Hematopoietic multipotent progenitor cell treated with erythropoietin and hydrocortisone succinate and interleukin-3 and kit ligand, for 6 days (in vitro differentiated cells): ENCODE measurements around the gene STAT6.
"Not testable (repeated sequence)": the region's sequence is repeated elsewhere in the genome, so short reads cannot be mapped to it uniquely, and the experiment has no call there.

Source experiments
- DNase-seq: peaks from one replicate; pipeline ENCODE4 v3.0.0-alpha.2; 2015

The STAT6 gene

DNA sequence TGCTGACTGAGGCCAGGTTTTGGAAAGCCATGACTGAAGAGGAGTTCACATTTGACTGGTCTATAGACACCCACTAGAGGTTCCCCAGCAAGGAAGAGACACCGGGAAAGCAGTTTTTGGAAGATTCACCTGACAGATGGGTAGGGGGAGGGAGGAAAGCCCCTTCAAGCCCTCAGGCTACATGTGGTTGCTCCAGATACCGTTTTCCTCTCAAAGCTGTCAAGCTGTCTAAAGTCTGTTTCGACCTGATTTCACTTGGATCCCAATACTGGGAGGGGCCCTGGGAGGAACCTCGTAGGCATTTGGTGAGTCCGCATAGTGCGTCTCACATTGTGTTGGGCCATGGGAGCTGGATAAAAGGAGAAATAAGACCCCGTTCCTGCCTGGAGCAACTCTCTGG is 15.4 kb upstream of the STAT6 start:
- DNase-seq, result peak; percentile 41

DNA sequence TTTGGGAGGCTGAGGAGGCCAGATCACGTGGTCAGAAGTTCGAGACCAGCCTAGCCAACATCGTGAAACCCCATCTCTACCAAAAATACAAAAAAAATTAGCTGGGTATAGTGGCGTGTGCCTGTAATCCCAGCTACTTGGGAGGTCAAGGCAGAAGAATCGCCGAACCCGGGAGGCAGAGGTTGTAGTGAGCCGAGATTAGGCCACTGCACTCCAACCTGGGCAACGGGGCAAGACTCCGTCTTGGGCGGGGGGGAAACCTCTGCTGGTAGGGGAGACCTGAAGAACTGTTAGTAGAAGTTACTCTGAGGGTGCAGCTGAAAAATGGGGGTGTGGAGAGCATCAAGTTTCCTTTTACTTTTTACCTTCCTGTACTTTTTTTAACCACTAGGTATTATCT is 14.9 kb upstream of the STAT6 start:
- no peak for DNase-seq

DNA sequence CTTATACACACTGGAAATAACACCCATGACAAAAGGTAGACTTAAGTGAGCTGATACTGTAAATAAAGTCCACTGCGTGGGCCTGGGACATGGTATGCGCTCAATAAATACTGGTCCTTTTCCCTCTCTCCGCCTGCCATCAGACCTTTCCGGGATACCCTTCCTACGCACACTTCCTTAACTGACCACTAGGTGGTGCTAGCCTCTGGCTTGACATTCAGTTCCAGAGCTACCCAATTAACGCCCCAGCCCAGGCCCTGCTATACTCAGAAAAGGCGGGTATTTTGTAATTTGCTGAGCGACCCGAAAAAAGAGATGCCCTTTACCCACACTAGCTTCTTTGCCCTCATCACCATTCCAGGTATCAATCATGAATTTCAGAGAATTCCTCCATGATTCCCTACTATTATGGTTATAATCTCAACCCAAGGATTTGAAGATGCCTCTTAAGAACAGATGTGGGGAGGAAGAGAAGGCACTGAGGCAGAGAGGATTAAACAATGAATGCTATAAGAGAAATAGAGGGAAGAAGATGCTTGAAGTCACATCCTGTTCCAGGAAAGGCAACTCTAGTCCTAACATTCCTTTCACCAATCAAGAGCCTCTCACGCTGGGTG is 13.2 kb upstream of the STAT6 start:
- DNase-seq, result peak; percentile 90

GRCh38 chr12:57123813-57124212 is 12.7 kb upstream of the STAT6 start:
- DNase-seq, result no peak

DNA sequence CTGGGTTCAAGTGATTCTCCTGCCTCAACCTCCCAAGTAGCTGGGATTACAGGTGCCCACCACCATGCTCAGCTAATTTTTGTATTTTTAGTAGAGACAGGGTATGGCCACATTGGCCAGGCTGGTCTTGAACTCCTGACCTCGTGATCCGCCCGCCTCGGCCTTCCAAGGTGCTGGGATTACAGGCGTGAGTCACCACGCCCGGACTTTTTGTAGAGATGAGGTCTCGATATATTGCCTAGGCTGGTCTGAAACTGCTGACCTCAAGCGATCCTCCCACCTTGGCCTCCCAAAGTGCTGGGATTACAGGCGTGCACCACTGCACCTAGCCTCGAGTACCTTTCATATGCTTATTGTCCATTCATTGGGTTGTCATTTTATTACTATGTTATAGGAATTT is 9.6 kb upstream of the STAT6 start:
- not testable (repeated sequence) for DNase-seq

- DNase-seq, result no peak
Observed at GRCh38 chr12:57119294-57120085, 8.3 kb upstream of the STAT6 start.

- DNase-seq, result no peak
Observed at GRCh38 chr12:57118711-57119271, 7.6 kb upstream of the STAT6 start.

DNA sequence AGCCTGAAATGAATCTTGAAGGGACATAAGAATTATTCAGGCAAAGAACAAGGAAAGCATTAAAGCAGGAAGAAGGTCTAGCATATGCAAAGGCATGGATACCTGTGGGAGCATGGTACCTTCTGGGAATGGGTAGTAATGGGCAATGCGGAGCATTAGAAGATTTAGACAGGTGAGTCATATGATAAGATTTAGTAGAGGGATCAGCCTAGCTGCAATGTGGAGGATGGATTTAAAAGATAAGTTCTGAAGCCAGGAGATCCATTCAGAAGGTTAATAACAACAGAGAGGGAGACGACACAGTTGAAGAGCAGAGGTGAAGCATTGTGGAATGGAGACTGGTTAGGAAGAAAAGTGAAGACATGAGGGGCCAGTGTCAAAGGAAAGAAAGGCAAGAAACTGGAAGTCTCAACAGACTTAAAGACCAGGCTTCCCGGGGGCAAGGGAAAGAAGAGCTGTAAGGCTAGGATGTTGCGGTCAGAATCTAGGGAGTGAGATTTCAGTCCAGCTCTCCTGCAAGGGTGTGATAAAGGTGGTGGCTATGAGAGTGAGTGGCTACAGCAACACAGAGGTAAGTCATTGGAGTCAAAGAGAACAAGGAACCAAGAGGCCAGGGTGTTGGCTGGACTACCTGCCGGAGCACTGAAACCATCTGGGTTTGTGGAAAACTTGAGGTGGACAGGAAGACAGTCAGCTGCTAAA is 5.6 kb upstream of the STAT6 start:
- no peak for DNase-seq

GRCh38 chr12:57112492-57113294 is 1.5 kb upstream of the STAT6 start:
- DNase-seq, result peak; percentile 92

- peak; percentile 92 for DNase-seq
Observed at GRCh38 chr12:57110104-57111030, 795 bp downstream of the STAT6 start.

GRCh38 chr12:57109207-57110103 is 1.7 kb downstream of the STAT6 start:
- DNase-seq, result no peak

DNA sequence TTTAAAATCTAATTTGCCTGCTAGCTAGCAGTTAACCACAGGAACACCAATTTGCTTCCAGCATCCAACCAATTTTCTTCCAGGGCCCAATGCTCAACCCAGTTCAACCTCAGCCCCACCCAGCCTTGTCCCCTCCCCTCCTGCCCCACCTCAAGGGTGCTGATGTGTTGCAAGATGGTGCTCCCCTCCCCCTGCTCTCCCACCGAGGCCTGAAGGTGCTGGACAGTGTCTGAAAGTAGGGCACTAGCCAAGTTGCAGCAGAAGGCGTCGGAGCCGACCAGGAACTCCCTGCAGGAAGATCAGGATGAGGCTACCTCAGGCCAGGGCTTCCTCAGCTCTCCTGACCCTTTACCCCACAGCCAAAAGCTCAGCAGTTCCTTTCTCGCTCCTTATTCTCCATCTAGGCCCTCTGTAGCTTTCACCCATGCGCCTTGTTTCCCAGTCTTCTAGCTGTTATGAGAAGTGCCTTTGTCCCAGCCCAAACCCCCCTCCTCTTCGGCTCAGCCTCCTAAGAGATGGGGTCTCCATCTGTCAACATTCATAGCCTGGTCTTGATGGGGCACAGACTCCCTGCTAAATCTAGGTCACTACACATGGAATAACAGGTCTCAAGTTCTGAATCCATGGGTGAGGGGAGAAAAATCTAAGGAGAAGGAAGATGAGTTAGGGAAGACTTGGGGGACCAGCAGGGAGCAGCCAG is 3.6 kb downstream of the STAT6 start:
- DNase-seq, result no peak

DNA sequence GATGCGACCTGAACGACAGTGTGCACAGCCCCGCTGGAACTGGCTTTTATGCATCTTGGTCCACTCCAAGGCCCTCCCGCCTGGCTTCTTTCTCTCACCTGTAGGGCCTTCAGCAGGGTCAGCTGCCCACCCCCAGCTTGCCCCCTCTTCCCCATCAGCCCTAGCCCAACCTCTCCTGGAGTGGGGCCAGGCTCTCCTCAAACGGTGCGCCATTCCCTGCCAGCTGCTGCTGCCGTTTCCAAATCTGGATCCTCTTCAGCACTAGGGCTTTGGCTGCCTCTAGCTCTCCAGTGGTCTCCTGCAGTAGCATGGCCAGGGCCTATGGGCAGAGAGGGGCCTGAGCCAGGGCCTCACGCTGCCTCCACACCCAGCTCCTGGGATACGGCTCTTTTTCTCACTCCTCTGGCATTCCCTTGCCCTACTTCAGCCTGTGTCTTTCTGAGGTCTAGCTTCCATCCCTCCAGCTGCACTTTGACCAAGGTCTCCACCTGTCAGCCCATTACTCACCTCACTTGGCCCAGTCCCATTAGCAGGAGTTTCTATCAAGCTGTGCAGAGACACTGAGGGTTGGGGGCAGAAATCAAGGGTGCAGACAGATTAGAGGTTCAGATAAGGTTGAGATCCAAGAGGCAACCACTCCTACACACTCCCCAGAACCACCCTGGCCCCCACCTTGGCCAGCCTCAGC is 5.0 kb downstream of the STAT6 start:
- DNase-seq, result no peak

DNA sequence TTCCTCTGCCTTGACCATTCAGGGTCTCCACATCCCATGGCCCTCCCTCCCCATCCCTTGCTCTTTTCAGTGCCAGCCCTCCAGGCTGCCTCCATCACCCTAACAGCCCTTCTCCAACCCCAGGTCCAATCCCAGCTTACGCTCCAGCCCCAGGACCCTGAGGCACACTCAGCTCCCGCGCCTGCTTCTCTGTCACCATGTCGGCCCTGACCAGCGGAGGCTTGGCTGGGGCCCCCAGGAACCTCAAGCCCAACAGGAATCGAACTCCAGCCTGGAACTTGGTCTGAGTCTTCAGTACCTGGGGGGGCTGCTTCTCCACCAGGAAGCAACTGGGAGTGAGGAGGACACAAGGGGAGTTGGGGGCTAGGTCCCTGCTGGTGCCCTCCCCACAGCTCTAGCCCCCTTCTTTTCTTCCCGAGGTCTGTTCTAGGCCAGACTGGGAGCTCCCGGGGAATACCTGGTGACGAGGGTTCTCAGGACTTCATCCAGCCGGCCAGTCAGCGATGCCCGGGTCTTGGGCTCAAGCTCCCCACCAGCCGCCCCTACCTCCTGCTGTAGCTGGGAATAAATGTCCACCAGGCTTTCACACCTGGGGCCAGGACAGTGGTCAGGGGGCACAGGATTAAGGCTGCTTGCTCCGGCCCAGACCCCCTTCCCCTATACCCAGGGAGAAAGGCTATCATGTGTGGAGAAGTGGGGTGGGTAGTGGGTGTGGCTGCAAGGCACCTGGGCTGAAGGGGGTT is 6.0 kb downstream of the STAT6 start:
- DNase-seq, result no peak

DNA sequence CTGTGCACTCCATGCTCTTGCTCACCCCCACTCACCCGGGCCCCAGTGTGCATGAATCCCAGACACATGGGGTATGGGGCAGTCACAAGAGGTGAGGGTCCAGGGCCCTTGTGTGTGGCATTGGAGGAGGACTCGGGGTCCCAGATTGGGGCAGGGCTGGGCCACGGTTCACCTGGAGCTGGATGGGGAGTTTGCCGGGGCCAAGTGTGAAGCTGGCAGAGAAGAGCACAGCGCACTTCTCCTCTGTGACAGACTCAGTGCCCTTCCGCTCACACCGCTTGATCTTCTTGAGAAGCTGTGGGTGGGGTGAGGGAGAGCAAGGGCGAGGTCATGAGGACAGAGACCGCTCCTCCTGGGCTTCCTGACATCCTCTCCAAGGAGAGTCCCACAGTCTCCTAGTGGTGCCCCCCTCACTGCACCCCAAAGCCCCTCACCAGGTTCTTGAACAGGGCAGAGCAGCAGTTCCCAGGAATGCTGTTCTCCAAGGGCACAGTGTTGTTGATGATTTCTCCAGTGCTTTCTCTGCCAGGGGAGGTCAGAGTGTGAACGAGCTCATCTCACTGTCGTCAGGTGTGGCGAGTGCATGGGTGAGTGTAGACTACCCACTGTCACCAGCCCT is 6.8 kb downstream of the STAT6 start:
- no peak for DNase-seq

DNA sequence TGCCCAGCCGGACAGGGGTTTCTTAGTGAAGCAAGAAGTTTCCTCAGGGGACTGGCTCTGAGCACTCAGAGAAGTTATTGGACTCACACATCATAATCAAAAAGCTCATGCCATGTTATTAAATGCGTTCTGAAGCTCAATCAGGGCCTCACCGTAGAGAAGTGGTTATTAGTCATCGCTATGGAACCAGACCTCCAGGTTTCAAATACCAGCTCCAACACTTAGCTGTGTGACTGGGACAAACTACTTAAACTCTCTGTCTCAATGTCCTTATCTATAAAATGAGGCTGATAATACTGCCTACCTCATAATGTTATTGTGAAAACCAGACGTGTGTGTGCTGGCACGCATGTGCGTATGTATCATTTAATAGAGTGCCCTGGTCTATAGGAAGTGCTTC is 7.3 kb downstream of the STAT6 start:
- DNase-seq, result no peak

GRCh38 chr12:57101892-57102695 is 9.1 kb downstream of the STAT6 start:
- peak; percentile 70 for DNase-seq
